GM12875 (cell line): Measurements from ENCODE around the gene TBX2.
A peak's percentile ranks its signal among the peaks of the same experiment; 100 is the strongest.

ENCODE experiments used
- H3K4me3 ChIP-seq: one replicate; pipeline ENCODE4 v1.5.1; 2011; ENCODE audit warnings: low read depth, low read length, control low read depth
- TF ChIP-seq, protein P1 (sequence below): IDR thresholded peaks from 2 replicates; pipeline ENCODE4 v1.5.1; 2011; ENCODE audit warnings: low read depth, mild to moderate bottlenecking, control low read depth, inconsistent platforms, low read length, moderate library complexity, borderline replicate concordance; ENCODE audit not compliant: insufficient read depth

The TBX2 gene

DNA sequence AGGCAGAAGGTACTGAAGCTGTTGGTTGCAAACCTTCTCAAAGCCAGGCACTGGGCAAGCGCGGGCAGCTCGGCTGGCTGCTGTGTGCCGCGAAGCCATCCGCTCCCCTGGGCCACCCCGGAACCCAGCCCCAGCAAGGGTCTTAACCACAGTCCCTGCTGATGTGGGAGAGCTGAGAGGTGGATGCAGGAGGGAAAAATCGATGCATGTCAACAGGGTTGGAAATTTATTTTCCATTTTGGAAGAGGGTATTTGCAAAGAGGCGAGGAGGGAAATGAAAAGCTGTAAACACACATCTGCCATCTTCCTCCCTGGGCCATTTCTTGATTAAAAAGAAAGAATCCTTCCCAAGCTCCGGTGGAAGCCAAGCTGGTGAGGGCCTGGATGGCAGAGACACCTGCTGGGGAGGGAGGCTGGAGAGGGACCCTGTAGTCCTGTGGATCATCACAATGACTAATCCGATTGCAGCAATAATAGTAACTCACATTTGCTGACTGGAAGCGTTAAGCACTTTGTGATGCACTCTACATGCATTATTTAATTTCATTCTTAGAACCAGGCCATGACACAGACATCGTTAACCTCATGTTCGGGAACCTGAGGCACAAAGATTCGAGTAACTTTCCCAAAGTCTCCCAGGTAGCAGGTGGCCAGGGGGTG, 13.9 kb upstream of the TBX2 start:
- no peak overlapping the region for H3K4me3 ChIP-seq
- TF ChIP-seq, protein P1, sequence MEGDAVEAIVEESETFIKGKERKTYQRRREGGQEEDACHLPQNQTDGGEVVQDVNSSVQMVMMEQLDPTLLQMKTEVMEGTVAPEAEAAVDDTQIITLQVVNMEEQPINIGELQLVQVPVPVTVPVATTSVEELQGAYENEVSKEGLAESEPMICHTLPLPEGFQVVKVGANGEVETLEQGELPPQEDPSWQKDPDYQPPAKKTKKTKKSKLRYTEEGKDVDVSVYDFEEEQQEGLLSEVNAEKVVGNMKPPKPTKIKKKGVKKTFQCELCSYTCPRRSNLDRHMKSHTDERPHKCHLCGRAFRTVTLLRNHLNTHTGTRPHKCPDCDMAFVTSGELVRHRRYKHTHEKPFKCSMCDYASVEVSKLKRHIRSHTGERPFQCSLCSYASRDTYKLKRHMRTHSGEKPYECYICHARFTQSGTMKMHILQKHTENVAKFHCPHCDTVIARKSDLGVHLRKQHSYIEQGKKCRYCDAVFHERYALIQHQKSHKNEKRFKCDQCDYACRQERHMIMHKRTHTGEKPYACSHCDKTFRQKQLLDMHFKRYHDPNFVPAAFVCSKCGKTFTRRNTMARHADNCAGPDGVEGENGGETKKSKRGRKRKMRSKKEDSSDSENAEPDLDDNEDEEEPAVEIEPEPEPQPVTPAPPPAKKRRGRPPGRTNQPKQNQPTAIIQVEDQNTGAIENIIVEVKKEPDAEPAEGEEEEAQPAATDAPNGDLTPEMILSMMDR, result no peak

DNA sequence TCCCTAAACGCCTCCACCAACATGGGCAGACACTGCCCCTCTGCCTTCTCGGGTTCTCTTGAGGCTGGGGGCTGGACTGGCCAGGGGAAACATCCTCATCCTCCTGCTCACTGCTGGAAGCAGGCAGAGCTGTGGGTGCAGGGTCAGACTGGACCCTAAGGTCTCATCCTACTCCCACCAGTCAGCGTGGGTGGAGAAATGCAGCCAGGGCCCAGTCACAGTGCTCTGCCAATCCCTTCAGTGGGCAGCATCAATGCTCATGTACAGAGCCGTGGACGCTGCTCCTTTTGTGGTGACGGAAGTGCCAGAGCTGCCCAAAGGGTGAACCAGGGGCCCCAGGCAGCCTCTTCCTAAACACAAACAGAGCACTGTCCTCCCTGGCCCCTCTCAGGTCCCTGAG, 13.4 kb upstream of the TBX2 start:
- TF ChIP-seq, protein P1, result no peak
- H3K4me3 ChIP-seq, result no peak overlapping the region

DNA sequence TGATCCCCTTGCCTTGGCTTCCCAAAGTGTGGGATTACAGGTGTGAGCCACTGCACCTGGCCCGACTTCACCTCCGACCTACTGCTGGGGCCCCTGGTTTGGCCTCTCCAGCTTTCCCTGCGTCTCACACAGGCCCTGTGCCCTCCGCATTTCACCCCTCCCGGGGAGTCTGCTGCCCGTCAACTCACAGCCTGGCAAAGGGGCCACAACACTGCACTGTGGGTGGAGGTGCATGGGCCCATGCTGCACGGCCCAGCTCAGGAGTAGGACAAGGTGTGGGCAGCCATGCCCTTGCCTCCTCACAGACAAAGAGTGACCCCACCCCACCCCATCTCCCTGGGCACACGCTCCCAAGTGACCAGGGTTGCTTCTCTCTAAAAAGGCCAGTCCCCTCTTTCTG, 12.6 kb upstream of the TBX2 start:
- H3K4me3 ChIP-seq, result no peak overlapping the region
- TF ChIP-seq, protein P1, result no peak

DNA sequence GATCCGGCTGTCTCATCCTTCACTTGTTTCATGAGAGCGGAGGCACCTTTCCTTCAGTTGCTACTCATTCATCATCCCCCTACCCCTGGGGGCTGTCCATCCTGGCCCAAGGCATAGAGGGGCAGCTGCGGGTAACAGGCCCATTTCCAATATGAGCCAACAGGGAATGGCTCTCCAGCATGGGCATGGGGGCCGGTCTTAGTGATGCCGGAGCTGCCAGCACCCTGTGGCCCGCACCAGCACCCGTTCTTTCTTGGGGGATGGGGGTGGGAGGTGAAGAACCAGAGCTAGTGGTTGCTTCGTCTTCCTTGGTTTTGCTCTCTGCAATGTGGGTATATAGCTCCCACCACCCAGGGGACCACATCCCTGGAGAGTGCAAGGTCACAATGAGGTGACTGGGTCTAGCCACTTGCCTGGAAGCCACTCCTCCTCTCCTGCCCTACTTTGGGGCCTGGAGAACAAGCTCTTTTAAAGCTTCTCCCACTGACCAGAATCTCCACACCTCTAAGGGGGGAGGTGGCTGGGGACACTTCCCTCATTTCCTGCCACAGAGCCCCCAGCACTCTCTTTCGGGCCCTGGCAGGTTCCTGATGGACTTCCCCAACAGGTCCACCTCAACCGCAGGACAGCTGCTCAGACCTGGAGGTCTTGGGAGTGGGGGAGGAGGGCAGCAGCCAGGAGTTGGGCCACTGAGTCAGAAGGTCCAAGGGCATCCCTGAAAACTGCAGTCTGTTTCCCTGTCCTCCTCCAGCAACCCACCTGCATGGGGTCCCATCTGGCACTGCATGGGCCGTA, 11.9 kb upstream of the TBX2 start:
- H3K4me3 ChIP-seq, result no peak overlapping the region
- TF ChIP-seq, protein P1, result no peak

DNA sequence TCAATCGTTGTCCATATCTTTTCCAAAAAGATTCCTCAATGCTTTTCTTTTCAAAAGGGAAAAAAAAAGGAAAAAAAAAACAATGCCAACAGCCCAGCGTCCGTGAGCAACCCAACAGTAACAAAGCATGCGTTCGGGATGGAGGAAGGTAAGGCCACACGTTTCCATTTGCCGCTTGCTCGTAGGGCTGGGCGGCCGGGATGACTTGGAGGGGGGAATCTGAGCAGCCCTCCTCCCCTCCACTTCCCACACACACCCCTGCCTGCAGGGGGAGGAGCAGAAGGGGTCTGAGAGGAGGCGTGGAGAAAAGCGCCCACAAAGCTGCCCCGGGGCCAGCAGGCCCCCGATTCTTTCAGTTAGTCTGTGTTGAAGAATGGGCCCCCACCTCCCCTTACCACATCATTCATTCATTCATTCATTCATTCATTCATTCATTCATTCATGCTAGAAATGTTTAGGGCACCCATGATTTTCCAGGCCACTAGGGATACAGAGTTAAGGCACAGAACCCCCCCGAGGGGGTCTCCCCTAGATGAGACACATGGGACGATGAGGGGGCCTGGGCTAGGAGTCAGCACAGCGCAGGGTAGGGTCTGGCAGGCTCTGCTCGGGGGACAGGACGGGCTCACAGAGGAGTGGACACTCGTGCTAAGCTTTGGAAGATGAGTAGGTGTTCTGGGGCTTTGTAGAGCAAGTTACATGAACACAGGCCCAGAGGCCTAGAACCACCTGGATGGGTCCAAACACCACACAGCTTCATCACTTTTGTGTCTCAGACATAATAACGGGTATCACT, 10.9 kb upstream of the TBX2 start:
- TF ChIP-seq, protein P1, result no peak

DNA sequence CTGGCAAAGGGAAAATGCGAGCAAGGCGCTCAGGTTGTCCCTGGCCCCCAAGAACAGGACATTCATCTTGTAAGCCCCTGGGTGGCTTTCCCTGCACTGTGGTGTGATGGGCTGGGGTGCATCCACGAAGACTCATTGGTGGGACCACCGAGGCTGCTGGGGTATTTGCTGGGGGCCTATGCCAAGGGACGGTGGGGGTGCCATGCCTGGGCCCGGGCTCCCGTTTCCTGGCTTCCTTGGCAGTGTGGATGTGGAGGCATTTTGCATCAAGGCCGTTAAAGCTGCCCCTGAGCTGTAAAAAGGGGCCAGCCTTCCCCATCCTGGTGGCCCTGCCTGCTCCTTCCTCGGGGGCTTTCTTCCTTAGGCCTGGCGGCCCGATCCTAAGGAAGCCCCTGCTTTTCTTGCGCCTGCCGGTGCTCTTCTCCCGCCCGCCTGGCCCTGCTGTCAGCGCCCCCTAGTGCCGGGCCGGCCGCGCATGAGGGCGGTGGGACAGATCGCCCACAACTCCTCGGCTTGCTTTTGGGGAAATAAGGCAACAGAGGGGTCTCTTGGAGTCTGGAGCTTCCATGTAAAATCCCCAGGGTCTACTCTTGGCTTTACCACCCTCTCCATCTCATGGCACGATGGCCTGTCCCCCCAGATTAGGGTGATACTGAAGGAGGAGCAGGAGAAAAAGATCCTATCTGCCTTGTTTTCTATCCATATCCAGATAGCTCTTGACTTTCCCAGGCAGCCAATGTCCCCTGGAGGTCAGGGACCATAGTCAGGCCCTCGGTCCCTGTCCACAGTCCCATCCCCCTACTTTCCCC, 9.8 kb upstream of the TBX2 start:
- TF ChIP-seq, protein P1, result peak; percentile 94
- no peak overlapping the region for H3K4me3 ChIP-seq

More for the DNA sequence above, 10.9 kb upstream of the TBX2 start:
- H3K4me3 ChIP-seq, result no peak overlapping the region
